ENCODE results near the gene DPPA3.
"Not testable (repeated sequence)": the region's sequence is repeated elsewhere in the genome, so short reads cannot be mapped to it uniquely, and the experiment has no call there.

The DPPA3 gene

DNA sequence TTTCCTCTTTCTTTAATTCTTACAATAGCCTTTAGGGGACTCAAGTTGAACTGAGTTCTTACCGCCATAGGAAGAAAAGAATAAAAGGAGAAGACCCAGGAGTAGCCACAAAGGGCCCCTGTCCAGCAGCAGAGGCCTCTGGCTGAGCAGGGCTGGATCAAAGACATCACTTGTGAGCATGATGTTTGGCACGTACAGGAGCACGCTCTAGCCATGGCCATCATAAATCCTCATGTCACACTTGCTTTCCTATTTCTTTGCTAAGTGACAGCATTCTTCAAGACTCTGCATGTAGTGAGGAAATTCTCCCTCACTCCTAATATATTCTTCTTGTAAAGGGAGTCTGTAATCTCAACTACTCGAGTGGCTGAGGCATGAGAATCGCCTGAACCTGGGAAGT lies 20.3 kb downstream of the DPPA3 start:
- DNase-seq: no peak

DNA sequence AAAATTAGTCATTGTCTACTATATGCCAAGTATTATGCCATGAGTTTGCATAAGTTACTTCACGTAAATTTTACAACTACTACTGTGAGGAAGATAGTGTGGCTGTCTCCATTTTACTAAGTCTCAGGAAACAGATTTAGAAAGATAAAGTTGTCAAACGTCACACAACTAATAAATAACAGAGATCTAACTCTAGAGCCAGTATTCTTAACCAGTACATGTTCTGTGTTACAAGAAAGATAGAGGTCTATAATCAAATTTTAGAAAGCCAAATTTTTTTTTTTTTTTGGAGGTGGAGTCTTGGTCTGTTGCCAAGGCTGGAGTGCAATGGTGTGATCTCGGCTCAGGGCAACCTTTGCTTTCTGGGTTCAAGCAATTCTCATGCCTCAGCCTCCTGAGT lies 21.8 kb downstream of the DPPA3 start:
- no peak for DNase-seq

DNA sequence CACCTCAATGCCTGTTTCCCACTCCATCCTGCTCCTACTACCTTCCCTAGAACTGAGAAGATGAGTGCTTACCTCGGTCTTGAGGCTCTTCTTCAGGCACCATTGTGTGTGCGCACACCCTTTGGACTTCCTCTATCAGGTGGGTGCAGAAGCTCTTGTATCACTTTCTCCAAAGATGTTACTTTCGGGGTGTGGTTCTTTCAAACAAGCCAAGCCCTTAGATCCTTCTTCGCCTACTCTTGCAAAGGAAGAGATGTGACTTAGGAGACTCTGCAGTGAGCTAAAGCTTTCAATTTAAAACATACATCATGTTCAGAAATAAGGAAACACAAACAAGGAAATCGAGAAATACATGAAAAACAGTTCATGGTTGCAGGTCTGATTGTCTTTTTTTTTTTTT lies 36.0 kb downstream of the DPPA3 start, which contains the start of gene CLEC4C:
Gene CLEC4C, minus strand, starts transcription at position 130 of the 400 bp plus-strand sequence. Its CDS starts 27 bp downstream, at position 103.
- no peak for DNase-seq

DNA sequence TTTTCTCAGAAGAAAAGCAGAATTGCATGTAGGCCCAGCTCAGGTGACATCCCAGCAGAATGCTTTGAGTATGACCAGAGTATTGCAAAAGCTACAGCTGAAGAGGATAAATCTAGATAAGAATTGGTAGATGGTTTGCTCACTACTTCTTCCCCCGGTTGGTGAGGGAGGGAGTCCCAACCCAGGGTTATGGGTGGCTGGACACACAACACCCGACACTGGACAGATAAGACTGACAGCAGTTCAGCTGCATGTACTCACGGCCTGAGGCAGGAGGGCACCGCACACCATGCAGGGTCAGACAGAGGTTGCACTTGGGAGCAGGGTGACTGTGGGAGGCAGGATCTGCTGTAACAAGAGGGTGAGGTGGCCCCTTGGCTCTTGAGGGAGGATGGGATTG lies 37.6 kb downstream of the DPPA3 start:
- DNase-seq: no peak

- DNase-seq: no peak
These were observed 38.2 kb downstream of the DPPA3 start for GRCh38 chr12:7749442-7749841.

DNA sequence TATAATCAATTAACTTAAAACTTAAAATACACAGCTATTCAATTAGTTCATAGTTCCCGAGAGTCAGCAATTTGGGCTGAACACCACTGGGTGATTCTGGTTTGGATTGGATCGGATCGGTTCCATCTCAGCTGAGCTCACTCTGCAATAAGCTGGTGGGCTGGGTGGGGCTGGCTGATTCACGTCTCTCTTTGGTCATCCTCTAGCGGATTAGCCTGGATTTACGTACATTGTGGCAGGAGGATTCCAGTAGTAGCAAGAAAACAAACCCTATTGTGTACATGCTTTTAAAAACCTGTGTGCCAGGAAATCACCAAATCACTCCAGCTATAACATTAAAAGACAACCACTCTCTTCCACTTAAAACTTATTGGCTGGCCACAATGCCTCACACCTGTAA lies 39.1 kb downstream of the DPPA3 start:
- DNase-seq: no peak

GRCh38 chr12:7751394-7751793 lies 40.2 kb downstream of the DPPA3 start:
- no peak for DNase-seq

- not testable (repeated sequence) for DNase-seq
These were observed 41.0 kb downstream of the DPPA3 start for GRCh38 chr12:7751941-7752922.

DNA sequence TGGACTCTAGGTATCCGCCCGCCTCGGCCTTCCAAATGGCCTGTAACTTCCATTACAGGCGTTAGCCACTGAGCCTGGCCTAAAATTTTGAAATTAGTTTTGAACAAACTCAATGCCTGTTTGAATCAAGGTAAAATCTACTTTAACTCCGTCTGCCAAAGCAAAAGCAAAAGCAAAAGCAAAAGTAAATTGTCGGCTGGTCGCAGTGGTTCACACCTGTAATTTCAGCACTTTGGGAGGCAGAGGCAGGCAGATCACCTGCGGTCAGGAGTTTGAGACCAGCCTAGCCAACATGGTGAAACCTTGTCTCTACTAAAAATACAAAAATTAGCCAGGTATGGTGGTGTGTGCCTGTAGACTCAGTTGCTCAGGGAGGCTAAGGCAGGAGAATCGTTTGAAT lies 44.4 kb downstream of the DPPA3 start:
- not testable (repeated sequence) for DNase-seq

- no peak for DNase-seq
These were observed 45.8 kb downstream of the DPPA3 start for GRCh38 chr12:7756993-7757392.

DNA sequence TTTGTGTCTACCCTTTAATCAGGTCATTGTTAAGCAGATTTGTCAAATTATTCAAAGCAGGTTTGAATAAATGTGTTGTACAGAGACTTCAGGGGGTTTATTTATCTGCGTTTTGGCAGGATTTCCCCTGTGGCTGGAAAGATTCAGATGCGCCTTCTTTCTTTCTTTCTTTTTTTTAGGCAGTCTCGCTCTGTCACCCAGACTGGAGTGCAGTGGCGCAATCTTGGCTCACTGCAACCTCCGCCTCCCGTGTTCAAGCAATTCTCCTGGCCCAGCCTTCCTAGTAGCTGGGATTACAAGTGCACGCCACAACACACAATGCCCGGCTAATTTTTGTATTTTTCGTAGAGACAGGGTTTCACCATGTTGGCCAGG lies 47.5 kb downstream of the DPPA3 start:
- no peak for DNase-seq

All from CD4-positive, alpha-beta T cell treated with Interleukin-6 for 4 hours (primary cell).